Nephron (organoid): ENCODE data around the gene OR4K13.

ENCODE experiments used
- H3K27ac Mint-ChIP-seq, 3 experiments: 2 replicates each; pipeline ENCODE4 v1.8.0; 2020; ENCODE audit warnings: mixed read lengths in 3 of 3, mild to moderate bottlenecking in 2 of 3, moderate library complexity in 1 of 3
- H3K27me3 Mint-ChIP-seq: 2 replicates; pipeline ENCODE4 v1.8.0; 2021; ENCODE audit warnings: low read depth, mild to moderate bottlenecking, moderate library complexity, mixed read lengths
- H3K36me3 Mint-ChIP-seq: 2 replicates; pipeline ENCODE4 v1.8.0; 2020; ENCODE audit warnings: low read depth, mixed read lengths
- H3K4me1 Mint-ChIP-seq: 2 replicates; pipeline ENCODE4 v1.8.0; 2020; ENCODE audit warnings: mixed read lengths
- H3K4me3 Mint-ChIP-seq, 3 experiments: 2 replicates each; pipeline ENCODE4 v1.8.0; 2020; ENCODE audit warnings: mild to moderate bottlenecking in 3 of 3, mixed read lengths in 3 of 3, moderate library complexity in 2 of 3
- H3K9me3 Mint-ChIP-seq: 2 replicates; pipeline ENCODE4 v1.8.0; 2020; ENCODE audit warnings: mixed read lengths
- TF ChIP-seq, protein P1 (sequence below), 3 experiments: fragments of 200-600 bp; sonication (generic); IDR thresholded peaks; one replicate each; pipeline ENCODE4 v1.5.0; 2021; ENCODE audit warnings: antibody characterized with exemption in 3 of 3; ENCODE audit not compliant: unreplicated experiment in 3 of 3

The OR4K13 gene

GRCh38 chr14:20031058-20031457 is 4.8 kb downstream of the OR4K13 start:
- Mint-ChIP-seq H3K27me3 (no peaks in the 10 kb centered on the region), H3K4me1 (no peaks in the 10 kb centered on the region), H3K27ac (no peak overlapping the region), H3K4me3 (no peak overlapping the region), H3K9me3 (peaks cover 45% of the 10 kb centered on the region), H3K36me3 (no peaks in the 10 kb centered on the region)
- TF ChIP-seq, protein P1, sequence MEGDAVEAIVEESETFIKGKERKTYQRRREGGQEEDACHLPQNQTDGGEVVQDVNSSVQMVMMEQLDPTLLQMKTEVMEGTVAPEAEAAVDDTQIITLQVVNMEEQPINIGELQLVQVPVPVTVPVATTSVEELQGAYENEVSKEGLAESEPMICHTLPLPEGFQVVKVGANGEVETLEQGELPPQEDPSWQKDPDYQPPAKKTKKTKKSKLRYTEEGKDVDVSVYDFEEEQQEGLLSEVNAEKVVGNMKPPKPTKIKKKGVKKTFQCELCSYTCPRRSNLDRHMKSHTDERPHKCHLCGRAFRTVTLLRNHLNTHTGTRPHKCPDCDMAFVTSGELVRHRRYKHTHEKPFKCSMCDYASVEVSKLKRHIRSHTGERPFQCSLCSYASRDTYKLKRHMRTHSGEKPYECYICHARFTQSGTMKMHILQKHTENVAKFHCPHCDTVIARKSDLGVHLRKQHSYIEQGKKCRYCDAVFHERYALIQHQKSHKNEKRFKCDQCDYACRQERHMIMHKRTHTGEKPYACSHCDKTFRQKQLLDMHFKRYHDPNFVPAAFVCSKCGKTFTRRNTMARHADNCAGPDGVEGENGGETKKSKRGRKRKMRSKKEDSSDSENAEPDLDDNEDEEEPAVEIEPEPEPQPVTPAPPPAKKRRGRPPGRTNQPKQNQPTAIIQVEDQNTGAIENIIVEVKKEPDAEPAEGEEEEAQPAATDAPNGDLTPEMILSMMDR (IDR thresholded peaks at IDR 0.05; ENCODE audit: unreplicated experiment in 3 of 3) = no peak

DNA sequence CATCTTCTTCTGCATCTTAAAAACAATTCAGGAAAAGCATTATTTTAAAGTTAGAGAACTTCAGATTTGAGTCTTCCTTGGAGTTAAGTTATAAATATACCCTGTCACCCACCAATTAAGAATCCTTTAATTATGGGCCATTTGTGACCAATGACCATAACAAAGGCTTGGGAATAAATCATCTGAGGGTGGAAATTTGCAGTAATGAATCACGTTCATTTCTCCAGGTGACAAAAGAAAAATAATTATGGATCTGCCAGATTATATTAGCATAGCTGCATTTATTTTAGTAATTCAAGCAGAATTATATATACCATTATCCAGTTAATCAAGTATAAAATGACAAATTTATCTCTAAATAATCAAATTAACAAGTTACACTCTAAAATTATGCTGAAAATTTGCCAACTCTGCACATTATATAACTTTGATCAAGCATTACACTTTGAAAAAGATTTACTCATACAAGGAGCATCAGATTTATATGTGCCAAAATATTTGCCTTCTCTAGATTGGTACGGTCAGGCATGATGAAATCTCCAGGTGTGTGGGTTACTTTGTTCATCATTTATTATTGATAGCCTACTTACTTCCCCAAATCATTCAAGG is 16.5 kb downstream of the OR4K13 start, which contains the start of gene OR4K14:
OR4K14 (minus strand) TSS at position 51 of the 609 bp plus-strand sequence. CDS start 4,114 bp downstream, outside the sequence.
- no peak within 1 kb of the TSS for H3K27ac Mint-ChIP-seq
- no peaks in the 10 kb centered on the region for H3K27me3 Mint-ChIP-seq
- H3K4me3 Mint-ChIP-seq = no peak within 1 kb of the TSS
- TF ChIP-seq, protein P1 (IDR thresholded peaks at IDR 0.05; ENCODE audit: unreplicated experiment in 3 of 3) = no peak
- H3K9me3 Mint-ChIP-seq = peaks cover 31% of the 10 kb centered on the region
- H3K36me3 Mint-ChIP-seq = no peaks in the 10 kb centered on the region
- H3K4me1 Mint-ChIP-seq = no peaks in the 10 kb centered on the region

- no peaks in the 10 kb centered on the region for H3K36me3 Mint-ChIP-seq
- no peak overlapping the region for H3K4me3 Mint-ChIP-seq
- TF ChIP-seq, protein P1 (IDR thresholded peaks at IDR 0.05; ENCODE audit: unreplicated experiment in 3 of 3) = no peak
- no peak overlapping the region for H3K27ac Mint-ChIP-seq
- no peaks in the 10 kb centered on the region for H3K4me1 Mint-ChIP-seq
- H3K9me3 Mint-ChIP-seq = peaks cover 33% of the 10 kb centered on the region
- no peaks in the 10 kb centered on the region for H3K27me3 Mint-ChIP-seq
Measured at GRCh38 chr14:20008156-20008555, 27.7 kb downstream of the OR4K13 start.

GRCh38 chr14:20002319-20002718 is 33.5 kb downstream of the OR4K13 start:
- H3K27me3 Mint-ChIP-seq = no peaks in the 10 kb centered on the region
- peaks cover 31% of the 10 kb centered on the region for H3K9me3 Mint-ChIP-seq
- H3K36me3 Mint-ChIP-seq = no peaks in the 10 kb centered on the region
- no peaks in the 10 kb centered on the region for H3K4me1 Mint-ChIP-seq
- no peak overlapping the region for H3K4me3 Mint-ChIP-seq
- TF ChIP-seq, protein P1 (IDR thresholded peaks at IDR 0.05; ENCODE audit: unreplicated experiment in 3 of 3) = no peak
- no peak overlapping the region for H3K27ac Mint-ChIP-seq

DNA sequence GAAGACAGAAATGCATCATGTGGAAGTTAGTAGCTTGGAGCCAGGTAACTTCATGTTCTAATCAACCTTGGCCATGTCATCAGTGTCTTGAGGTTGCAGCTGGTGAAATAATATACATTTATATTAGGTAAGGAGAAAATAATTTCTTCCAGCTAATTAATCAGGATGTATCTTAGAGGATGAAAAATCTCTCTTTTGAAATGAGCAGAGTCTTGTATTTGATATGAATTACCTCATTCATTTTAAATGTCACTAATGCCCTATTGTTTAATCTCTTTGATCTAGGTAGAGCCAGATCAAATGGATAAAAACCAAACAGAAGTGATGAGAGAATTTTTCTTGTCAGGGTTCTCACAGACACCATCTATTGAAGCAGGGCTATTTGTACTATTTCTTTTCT is 34.0 kb downstream of the OR4K13 start, which contains the start of gene OR4Q2:
OR4Q2 (plus strand) TSS at position 301 of the 400 bp plus-strand sequence.
- Mint-ChIP-seq H3K4me3 (no peak within 1 kb of the TSS), H3K4me1 (no peaks in the 10 kb centered on the region), H3K27ac (no peak within 1 kb of the TSS), H3K9me3 (peaks cover 28% of the 10 kb centered on the region), H3K27me3 (no peaks in the 10 kb centered on the region), H3K36me3 (no peaks in the 10 kb centered on the region)
- TF ChIP-seq, protein P1 (IDR thresholded peaks at IDR 0.05; ENCODE audit: unreplicated experiment in 3 of 3) = no peak

- peaks cover 54% of the 10 kb centered on the region for H3K9me3 Mint-ChIP-seq
- H3K4me3 Mint-ChIP-seq = no peak overlapping the region
- H3K27ac Mint-ChIP-seq = no peak overlapping the region
- no peaks in the 10 kb centered on the region for H3K27me3 Mint-ChIP-seq
- H3K4me1 Mint-ChIP-seq = no peaks in the 10 kb centered on the region
- H3K36me3 Mint-ChIP-seq = no peaks in the 10 kb centered on the region
- TF ChIP-seq, protein P1 (IDR thresholded peaks at IDR 0.05; ENCODE audit: unreplicated experiment in 3 of 3) = no peak
Measured at GRCh38 chr14:19993438-19993837, 42.4 kb downstream of the OR4K13 start.
